HG03108 (cell line): ENCODE results near the gene PRRT3.
A peak's percentile ranks its signal among the peaks of the same experiment; 100 is the strongest.
"Not testable (repeated sequence)": the region's sequence is repeated elsewhere in the genome, so short reads cannot be mapped to it uniquely, and the experiment has no call there.

ENCODE experiments used
- ATAC-seq: cut with Tn5 transposase; IDR thresholded peaks from one replicate; pipeline ENCODE4 v1.9.1; 2021; ENCODE audit warnings: moderate library complexity; ENCODE audit not compliant: unreplicated experiment

Gene PRRT3

GRCh38 chr3:9918261-9919038 is 33.8 kb downstream of the PRRT3 start:
- ATAC-seq: no peak

- ATAC-seq: no peak
These were observed 34.4 kb downstream of the PRRT3 start for GRCh38 chr3:9917820-9918219.

GRCh38 chr3:9916734-9917680 is 35.2 kb downstream of the PRRT3 start, which contains the start of gene IL17RC:
IL17RC (plus strand) TSS chr3:9917098; CDS start chr3:9917316, 218 bp downstream.
- ATAC-seq: no peak

GRCh38 chr3:9916346-9916733 is 35.9 kb downstream of the PRRT3 start:
- ATAC-seq: no peak

GRCh38 chr3:9915254-9916141 is 36.7 kb downstream of the PRRT3 start:
- peak; percentile 46 for ATAC-seq

- no peak for ATAC-seq
These were observed 37.5 kb downstream of the PRRT3 start for GRCh38 chr3:9914559-9915253.

- no peak for ATAC-seq
These were observed 38.2 kb downstream of the PRRT3 start for GRCh38 chr3:9914011-9914410.

- no peak for ATAC-seq
These were observed 38.6 kb downstream of the PRRT3 start for GRCh38 chr3:9913601-9914000.

GRCh38 chr3:9912294-9912935 is 39.8 kb downstream of the PRRT3 start:
- ATAC-seq: no peak

GRCh38 chr3:9911863-9912262 is 40.3 kb downstream of the PRRT3 start:
- no peak for ATAC-seq

GRCh38 chr3:9909221-9910013 is 42.8 kb downstream of the PRRT3 start:
- ATAC-seq: no peak

GRCh38 chr3:9908286-9908685 is 43.9 kb downstream of the PRRT3 start:
- no peak for ATAC-seq

GRCh38 chr3:9906480-9906879 is 45.7 kb downstream of the PRRT3 start:
- no peak for ATAC-seq

GRCh38 chr3:9903904-9904303 is 48.3 kb downstream of the PRRT3 start:
- no peak for ATAC-seq

GRCh38 chr3:9903238-9903624 is 49.0 kb downstream of the PRRT3 start:
- no peak for ATAC-seq

- ATAC-seq: no peak
These were observed 49.6 kb downstream of the PRRT3 start, which contains the start of gene IL17RE for GRCh38 chr3:9902372-9903237. IL17RE (plus strand) TSS chr3:9902848; CDS start chr3:9902933, 85 bp downstream.

GRCh38 chr3:9901967-9902366 is 50.2 kb downstream of the PRRT3 start:
- ATAC-seq: no peak

- ATAC-seq: not testable (repeated sequence)
These were observed 51.2 kb downstream of the PRRT3 start for GRCh38 chr3:9900965-9901415.
